Breast epithelium (tissue), 4 donors: ENCODE data around the gene RDH13. TPM values are rescaled to one million over a fixed set of nuclear protein-coding genes. Genes with fewer than 3 reads are reported as not detected.

ENCODE experiments used
- DNase-seq, 2 donors: peaks; one replicate each; pipeline ENCODE4 v3.0.0-alpha.2; 2019; ENCODE audit warnings: low spot score in 2 of 2
- H3K27ac ChIP-seq, 2 donors: fragments of 200-600 bp; sonication (generic) in 1 of 2; one replicate each; pipeline ENCODE4 v1.5.1; 2016 to 2019; ENCODE audit warnings: mild to moderate bottlenecking in 1 of 2
- H3K27me3 ChIP-seq, 2 donors: fragments of 200-600 bp; sonication (generic) in 1 of 2; one replicate each; pipeline versions ENCODE4 v1.5.1 to v1.6.0; 2017 to 2019; ENCODE audit warnings: control low read depth in 1 of 2, mild to moderate bottlenecking in 1 of 2
- H3K36me3 ChIP-seq: fragments of 200-600 bp; one replicate; pipeline ENCODE4 v1.5.1; 2019
- H3K4me1 ChIP-seq, 2 donors: fragments of 200-600 bp; sonication (generic); one replicate each; pipeline ENCODE4 v1.5.1; 2016 to 2019; ENCODE audit warnings: control low read depth in 1 of 2
- H3K4me3 ChIP-seq, 3 donors: fragments of 200-600 bp; sonication (generic); 1 replicate in 2 of 3; 2 replicates in 1 of 3; pipeline ENCODE4 v1.5.1; 2016 to 2019; ENCODE audit warnings: mild to moderate bottlenecking in 3 of 3, moderate library complexity in 2 of 3
- H3K9me3 ChIP-seq, 2 donors: fragments of 200-600 bp; sonication (generic) in 1 of 2; one replicate each; pipeline ENCODE4 v1.5.1; 2016 to 2019; ENCODE audit warnings: control low read depth in 1 of 2
- CTCF ChIP-seq, 3 donors: fragments of 450-650 bp; IDR thresholded peaks; one replicate each; pipeline ENCODE4 v1.5.1; 2016 to 2017; ENCODE audit warnings: antibody characterized with exemption in 3 of 3, mild to moderate bottlenecking in 3 of 3, moderate library complexity in 3 of 3
- POLR2A ChIP-seq: fragments of 450-650 bp; IDR thresholded peaks from one replicate; pipeline ENCODE4 v1.6.1; 2016; ENCODE audit warnings: antibody characterized with exemption, mild to moderate bottlenecking, moderate library complexity
- POLR2AphosphoS5 ChIP-seq, 3 donors: sonication (generic); formaldehyde crosslinking; IDR thresholded peaks; one replicate each; pipeline ENCODE4 v1.6.1; 2017; ENCODE audit warnings: antibody characterized with exemption in 3 of 3
- intact Hi-C: fragments of 100-400 bp; cut with DNase I; formaldehyde crosslinking; loops from one replicate; pipeline ENCODE4 v1.15.1; 2023; ENCODE audit warnings: low total_unique reads
- total RNA-seq, 3 donors: library from RNA; depleted of rRNA; stranded (reverse); fragments of >200 nt; gene quantifications; one replicate each; pipeline ENCODE4 v1.1.0, GENCODE V29; 2016

Gene RDH13
- total RNA-seq, 3 donors from 2014 or later: 11.4 to 33.4 (median 22.3) TPM

GRCh38 chr19:55106591-55106990 lies 43.6 kb upstream of the RDH13 start:
- Histone ChIP-seq H3K27ac (no peak overlapping the region), H3K9me3 (peaks cover 4 to 6% of the 10 kb centered on the region in 2 donors), H3K4me3 (no peak overlapping the region), H3K27me3 (no peaks in the 10 kb centered on the region), H3K36me3 (no peaks in the 10 kb centered on the region), H3K4me1 (no peaks in the 10 kb centered on the region)
- DNase-seq: no peak
- TF ChIP-seq POLR2AphosphoS5 (IDR thresholded peaks at IDR 0.05): no peak
- no peak for TF ChIP-seq CTCF (IDR thresholded peaks at IDR 0.05)
- TF ChIP-seq POLR2A: no peak
- intact Hi-C loops: no loop called here

- H3K36me3 ChIP-seq: no peaks in the 10 kb centered on the region
- H3K27me3 ChIP-seq: no peaks in the 10 kb centered on the region
- no peak for DNase-seq
- peaks cover 4 to 6% of the 10 kb centered on the region in 2 donors for H3K9me3 ChIP-seq
- H3K27ac ChIP-seq: no peak overlapping the region
- no peak for TF ChIP-seq POLR2A
- no peak for TF ChIP-seq POLR2AphosphoS5 (IDR thresholded peaks at IDR 0.05)
- TF ChIP-seq CTCF (IDR thresholded peaks at IDR 0.05): no peak
- no peaks in the 10 kb centered on the region for H3K4me1 ChIP-seq
- no peak overlapping the region for H3K4me3 ChIP-seq
- intact Hi-C loops: no loop called here
Observed at GRCh38 chr19:55105237-55105636, 42.3 kb upstream of the RDH13 start.

- Histone ChIP-seq H3K27me3 (no peaks in the 10 kb centered on the region), H3K9me3 (peaks cover 4 to 6% of the 10 kb centered on the region in 2 donors), H3K4me3 (no peak overlapping the region), H3K27ac (no peak overlapping the region), H3K4me1 (no peaks in the 10 kb centered on the region), H3K36me3 (no peaks in the 10 kb centered on the region)
- TF ChIP-seq CTCF (IDR thresholded peaks at IDR 0.05) (no peak), POLR2AphosphoS5 (IDR thresholded peaks at IDR 0.05) (no peak), POLR2A (no peak)
- intact Hi-C loops: no loop called here
- DNase-seq: no peak
Observed at GRCh38 chr19:55103190-55103589, 40.2 kb upstream of the RDH13 start.

GRCh38 chr19:55101261-55101660 lies 38.3 kb upstream of the RDH13 start:
- no peaks in the 10 kb centered on the region for H3K4me1 ChIP-seq
- TF ChIP-seq POLR2A: no peak
- TF ChIP-seq CTCF (IDR thresholded peaks at IDR 0.05): no peak
- TF ChIP-seq POLR2AphosphoS5 (IDR thresholded peaks at IDR 0.05): no peak
- H3K4me3 ChIP-seq: no peak overlapping the region
- H3K27me3 ChIP-seq: no peaks in the 10 kb centered on the region
- H3K36me3 ChIP-seq: no peaks in the 10 kb centered on the region
- H3K9me3 ChIP-seq: peaks cover 4 to 6% of the 10 kb centered on the region in 2 donors
- no peak overlapping the region for H3K27ac ChIP-seq
- intact Hi-C loops: no loop called here
- no peak for DNase-seq

GRCh38 chr19:55099557-55100506 lies 36.9 kb upstream of the RDH13 start:
- DNase-seq: no peak
- intact Hi-C loops: no loop called here
- H3K4me3 ChIP-seq: no peak overlapping the region
- no peak for TF ChIP-seq POLR2AphosphoS5 (IDR thresholded peaks at IDR 0.05)
- TF ChIP-seq CTCF (IDR thresholded peaks at IDR 0.05): no peak
- TF ChIP-seq POLR2A: no peak
- H3K27ac ChIP-seq: peak overlapping the region; percentile 4 to 30
- no peaks in the 10 kb centered on the region for H3K4me1 ChIP-seq
- no peaks in the 10 kb centered on the region for H3K36me3 ChIP-seq
- H3K9me3 ChIP-seq: peaks cover 4 to 6% of the 10 kb centered on the region in 2 donors
- no peaks in the 10 kb centered on the region for H3K27me3 ChIP-seq
